Breast epithelium (tissue), 4 donors: ENCODE measurements around the gene UBTD1. TPM values are rescaled to one million over a fixed set of nuclear protein-coding genes. Genes with fewer than 3 reads are reported as not detected.

Experiments
- DNase-seq, 2 donors: peaks; one replicate each; pipeline ENCODE4 v3.0.0-alpha.2; 2019; ENCODE audit warnings: low spot score in 2 of 2
- H3K27ac ChIP-seq, 2 donors: fragments of 200-600 bp; sonication (generic) in 1 of 2; one replicate each; pipeline ENCODE4 v1.5.1; 2016 to 2019; ENCODE audit warnings: mild to moderate bottlenecking in 1 of 2
- H3K27me3 ChIP-seq, 2 donors: fragments of 200-600 bp; sonication (generic) in 1 of 2; one replicate each; pipeline versions ENCODE4 v1.5.1 to v1.6.0; 2017 to 2019; ENCODE audit warnings: control low read depth in 1 of 2, mild to moderate bottlenecking in 1 of 2
- H3K36me3 ChIP-seq: fragments of 200-600 bp; one replicate; pipeline ENCODE4 v1.5.1; 2019
- H3K4me1 ChIP-seq, 2 donors: fragments of 200-600 bp; sonication (generic); one replicate each; pipeline ENCODE4 v1.5.1; 2016 to 2019; ENCODE audit warnings: control low read depth in 1 of 2
- H3K4me3 ChIP-seq, 3 donors: fragments of 200-600 bp; sonication (generic); 1 replicate in 2 of 3; 2 replicates in 1 of 3; pipeline ENCODE4 v1.5.1; 2016 to 2019; ENCODE audit warnings: mild to moderate bottlenecking in 3 of 3, moderate library complexity in 2 of 3
- H3K9me3 ChIP-seq, 2 donors: fragments of 200-600 bp; sonication (generic) in 1 of 2; one replicate each; pipeline ENCODE4 v1.5.1; 2016 to 2019; ENCODE audit warnings: control low read depth in 1 of 2
- POLR2A ChIP-seq: fragments of 450-650 bp; IDR thresholded peaks from one replicate; pipeline ENCODE4 v1.6.1; 2016; ENCODE audit warnings: antibody characterized with exemption, mild to moderate bottlenecking, moderate library complexity
- POLR2AphosphoS5 ChIP-seq, 3 donors: sonication (generic); formaldehyde crosslinking; IDR thresholded peaks; one replicate each; pipeline ENCODE4 v1.6.1; 2017; ENCODE audit warnings: antibody characterized with exemption in 3 of 3
- intact Hi-C: fragments of 100-400 bp; cut with DNase I; formaldehyde crosslinking; loops from one replicate; pipeline ENCODE4 v1.15.1; 2023; ENCODE audit warnings: low total_unique reads
- total RNA-seq, 3 donors: library from RNA; depleted of rRNA; stranded (reverse); fragments of >200 nt; gene quantifications; one replicate each; pipeline ENCODE4 v1.1.0, GENCODE V29; 2016
- TF ChIP-seq, protein P1 (sequence below), 3 donors: fragments of 450-650 bp; IDR thresholded peaks; one replicate each; pipeline ENCODE4 v1.5.1; 2016 to 2017; ENCODE audit warnings: antibody characterized with exemption in 3 of 3, mild to moderate bottlenecking in 3 of 3, moderate library complexity in 3 of 3

The UBTD1 gene
- total RNA-seq, 3 donors from 2014 or later = 9.9 to 14.7 (median 12.4) TPM

DNA sequence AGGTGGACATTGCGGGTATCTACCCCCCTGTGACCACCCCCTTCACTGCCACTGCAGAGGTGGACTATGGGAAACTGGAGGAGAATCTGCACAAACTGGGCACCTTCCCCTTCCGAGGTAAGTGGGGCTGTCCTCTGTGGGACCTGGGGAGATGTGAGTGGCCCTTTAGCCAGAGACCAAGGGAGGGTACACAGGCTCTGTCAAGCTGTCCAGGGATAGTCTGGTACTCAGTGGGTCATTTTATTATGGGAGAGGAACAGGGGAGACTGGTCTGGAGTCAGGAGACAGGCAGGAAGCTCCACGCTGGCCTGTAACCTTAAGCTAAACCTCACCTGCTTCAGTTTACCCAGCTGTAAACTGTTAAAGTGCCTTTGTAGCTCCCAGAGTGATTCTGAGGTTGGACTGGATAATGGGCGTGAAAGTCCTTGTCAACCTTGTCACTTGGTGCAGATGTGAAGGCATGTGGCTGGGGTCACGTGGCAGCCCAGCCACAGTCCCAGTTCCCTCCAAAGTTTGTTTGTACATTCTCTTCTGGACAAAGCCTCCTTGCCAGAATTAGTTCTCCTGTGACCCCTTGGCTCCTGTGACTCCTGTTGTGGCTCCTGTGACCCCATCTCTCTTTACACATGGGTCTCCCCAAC, 86.2 kb downstream of the UBTD1 start:
- no peak for DNase-seq
- H3K4me1 ChIP-seq = no peaks in the 10 kb centered on the region
- H3K27ac ChIP-seq = no peak overlapping the region
- H3K4me3 ChIP-seq = no peak overlapping the region
- TF ChIP-seq POLR2A (no peak), POLR2AphosphoS5 (IDR thresholded peaks at IDR 0.05) (no peak)
- TF ChIP-seq, protein P1, sequence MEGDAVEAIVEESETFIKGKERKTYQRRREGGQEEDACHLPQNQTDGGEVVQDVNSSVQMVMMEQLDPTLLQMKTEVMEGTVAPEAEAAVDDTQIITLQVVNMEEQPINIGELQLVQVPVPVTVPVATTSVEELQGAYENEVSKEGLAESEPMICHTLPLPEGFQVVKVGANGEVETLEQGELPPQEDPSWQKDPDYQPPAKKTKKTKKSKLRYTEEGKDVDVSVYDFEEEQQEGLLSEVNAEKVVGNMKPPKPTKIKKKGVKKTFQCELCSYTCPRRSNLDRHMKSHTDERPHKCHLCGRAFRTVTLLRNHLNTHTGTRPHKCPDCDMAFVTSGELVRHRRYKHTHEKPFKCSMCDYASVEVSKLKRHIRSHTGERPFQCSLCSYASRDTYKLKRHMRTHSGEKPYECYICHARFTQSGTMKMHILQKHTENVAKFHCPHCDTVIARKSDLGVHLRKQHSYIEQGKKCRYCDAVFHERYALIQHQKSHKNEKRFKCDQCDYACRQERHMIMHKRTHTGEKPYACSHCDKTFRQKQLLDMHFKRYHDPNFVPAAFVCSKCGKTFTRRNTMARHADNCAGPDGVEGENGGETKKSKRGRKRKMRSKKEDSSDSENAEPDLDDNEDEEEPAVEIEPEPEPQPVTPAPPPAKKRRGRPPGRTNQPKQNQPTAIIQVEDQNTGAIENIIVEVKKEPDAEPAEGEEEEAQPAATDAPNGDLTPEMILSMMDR (IDR thresholded peaks at IDR 0.05) = no peak
- H3K36me3 ChIP-seq = no peaks in the 10 kb centered on the region
- no peaks in the 10 kb centered on the region for H3K27me3 ChIP-seq
- H3K9me3 ChIP-seq = no peaks in the 10 kb centered on the region
- intact Hi-C loops = no loop called here

DNA sequence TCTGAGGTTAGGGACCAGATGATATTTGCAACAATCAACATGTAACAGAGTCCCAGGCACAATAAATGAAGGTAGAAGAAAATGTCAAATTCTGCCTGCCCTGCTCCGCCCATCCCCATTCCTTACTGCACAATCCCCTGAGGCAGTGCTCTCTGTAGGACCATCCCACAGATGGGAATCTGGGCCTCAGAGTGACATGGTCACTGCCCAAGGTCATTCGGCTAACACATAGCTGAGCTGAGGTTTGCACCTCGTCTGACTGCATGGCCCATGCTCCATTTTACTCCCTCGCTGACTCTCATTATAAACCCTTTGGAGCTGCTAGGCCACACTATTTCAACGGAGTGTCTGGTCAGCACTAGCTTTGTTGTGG, 86.7 kb downstream of the UBTD1 start:
- intact Hi-C loops = no loop called here
- no peaks in the 10 kb centered on the region for H3K9me3 ChIP-seq
- no peaks in the 10 kb centered on the region for H3K4me1 ChIP-seq
- DNase-seq = no peak
- TF ChIP-seq POLR2AphosphoS5 (IDR thresholded peaks at IDR 0.05) (no peak), POLR2A (no peak)
- TF ChIP-seq, protein P1 (IDR thresholded peaks at IDR 0.05) = no peak
- H3K27me3 ChIP-seq = no peaks in the 10 kb centered on the region
- no peak overlapping the region for H3K27ac ChIP-seq
- no peak overlapping the region for H3K4me3 ChIP-seq
- H3K36me3 ChIP-seq = no peaks in the 10 kb centered on the region

DNA sequence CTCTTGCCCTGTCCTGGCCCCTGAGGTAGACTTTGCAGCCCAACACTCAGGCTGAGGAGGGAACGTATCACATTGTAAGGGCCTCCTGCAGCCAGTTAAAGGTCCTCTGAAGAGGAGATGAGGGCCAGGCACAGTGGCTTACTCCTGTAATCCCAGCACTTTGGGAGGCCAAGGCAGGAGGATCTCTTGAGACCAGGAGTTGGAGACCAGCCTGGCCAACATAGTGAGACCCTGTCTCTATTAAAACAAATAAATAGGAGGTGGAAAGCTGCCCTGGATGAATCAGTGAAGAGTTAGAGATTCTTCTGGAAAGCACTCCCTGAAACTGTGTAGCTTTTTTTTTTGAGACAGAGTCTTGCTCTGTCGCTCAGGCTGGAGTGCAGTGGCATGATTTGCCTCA, 88.5 kb downstream of the UBTD1 start:
- Histone ChIP-seq H3K4me3 (no peak overlapping the region), H3K4me1 (no peaks in the 10 kb centered on the region), H3K36me3 (no peaks in the 10 kb centered on the region), H3K9me3 (no peaks in the 10 kb centered on the region), H3K27ac (no peak overlapping the region), H3K27me3 (no peaks in the 10 kb centered on the region)
- DNase-seq = no peak
- intact Hi-C loops = no loop called here
- TF ChIP-seq, protein P1 (IDR thresholded peaks at IDR 0.05) = no peak
- no peak for TF ChIP-seq POLR2A
- no peak for TF ChIP-seq POLR2AphosphoS5 (IDR thresholded peaks at IDR 0.05)

DNA sequence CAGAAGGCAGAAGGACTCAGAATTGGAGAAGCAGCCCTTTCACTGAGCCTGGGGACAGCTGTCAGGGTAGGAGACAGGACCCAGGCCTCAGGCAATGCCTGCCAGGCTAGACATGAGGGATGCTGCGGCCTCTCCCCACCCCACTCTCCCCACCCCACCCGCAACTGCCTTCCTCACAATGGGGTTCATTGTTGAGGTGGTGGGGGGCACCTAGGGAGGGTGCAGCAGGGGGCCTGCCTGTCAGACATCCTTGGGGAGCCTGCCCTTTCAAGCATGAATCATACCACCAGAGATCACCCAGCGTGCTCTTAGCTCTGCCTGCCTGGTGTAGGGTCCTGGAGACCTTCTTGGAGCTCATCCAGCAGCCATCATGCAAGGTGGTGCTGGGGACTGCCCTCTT, 90.8 kb downstream of the UBTD1 start, which contains the start of gene C10orf62:
Gene C10orf62 (plus strand): TSS at position 243 of the 400 bp plus-strand sequence. CDS start 177 bp downstream, outside the sequence.
- H3K4me3 ChIP-seq = no peak within 1 kb of the TSS
- no peaks in the 10 kb centered on the region for H3K4me1 ChIP-seq
- no peaks in the 10 kb centered on the region for H3K27me3 ChIP-seq
- H3K36me3 ChIP-seq = no peaks in the 10 kb centered on the region
- DNase-seq = no peak
- H3K27ac ChIP-seq = no peak within 1 kb of the TSS
- intact Hi-C loops = no loop called here
- H3K9me3 ChIP-seq = no peaks in the 10 kb centered on the region
- TF ChIP-seq, protein P1 (IDR thresholded peaks at IDR 0.05) = no peak
- TF ChIP-seq POLR2A = no peak
- no peak for TF ChIP-seq POLR2AphosphoS5 (IDR thresholded peaks at IDR 0.05)

DNA sequence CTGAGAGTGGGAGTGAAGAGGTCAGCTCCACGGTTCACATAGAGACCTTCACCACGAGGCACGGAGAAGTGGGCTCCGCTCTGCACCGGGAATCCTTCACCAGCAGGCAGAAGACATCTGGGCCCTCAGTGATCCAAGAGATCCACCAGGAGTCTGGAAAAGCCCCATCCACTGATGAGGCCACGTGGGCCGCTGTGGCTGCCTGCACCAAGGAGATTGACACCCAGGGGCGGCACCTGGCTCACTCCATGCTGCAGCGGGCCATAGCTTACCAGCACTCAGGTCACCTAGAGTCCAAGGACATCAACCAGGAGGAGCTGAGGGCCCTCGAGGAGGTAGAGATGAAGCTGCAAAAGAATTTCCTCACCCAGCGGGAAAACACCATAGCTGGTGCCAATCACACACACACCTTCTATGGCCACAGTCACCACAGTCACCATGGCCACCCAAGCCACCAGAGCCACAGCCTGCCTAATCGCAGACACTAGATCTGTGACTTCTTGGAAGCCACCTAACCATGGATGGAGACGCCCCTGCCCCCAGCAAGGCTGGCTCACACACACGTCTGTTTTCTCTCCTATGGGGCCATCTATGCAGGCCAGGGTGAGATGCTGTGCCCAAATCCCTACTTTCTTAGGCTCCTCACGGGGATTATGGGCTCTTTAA, 91.5 kb downstream of the UBTD1 start:
- intact Hi-C loops = no loop called here

More for the DNA sequence above, 91.5 kb downstream of the UBTD1 start:
- no peaks in the 10 kb centered on the region for H3K9me3 ChIP-seq
- no peaks in the 10 kb centered on the region for H3K4me1 ChIP-seq
- no peak for DNase-seq
- no peak overlapping the region for H3K4me3 ChIP-seq
- no peak overlapping the region for H3K27ac ChIP-seq
- no peak for TF ChIP-seq POLR2AphosphoS5 (IDR thresholded peaks at IDR 0.05)
- TF ChIP-seq, protein P1 (IDR thresholded peaks at IDR 0.05) = no peak
- no peaks in the 10 kb centered on the region for H3K36me3 ChIP-seq
- H3K27me3 ChIP-seq = no peaks in the 10 kb centered on the region
